ENCODE measurements around the gene DCBLD2.

Gene DCBLD2

DNA sequence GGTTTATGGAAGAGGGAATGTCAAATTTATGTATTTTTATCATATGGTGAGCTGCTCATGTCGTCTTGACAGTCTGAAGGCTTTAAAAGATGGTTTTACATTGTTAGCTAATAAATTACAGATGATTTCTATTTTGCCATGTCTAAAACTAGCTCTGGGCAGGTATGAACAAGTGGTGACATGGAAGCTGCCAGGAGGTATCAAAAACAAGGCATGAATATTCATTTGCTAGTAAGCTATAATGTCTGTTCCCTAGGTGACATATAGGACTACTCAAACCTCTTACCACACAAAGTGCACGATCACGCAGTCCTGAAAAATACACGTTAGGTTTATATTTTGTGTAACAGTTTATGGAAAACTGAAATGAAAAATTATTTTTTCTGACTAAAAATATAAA is 103.6 kb downstream of the DCBLD2 start:
- no peak for DNase-seq (ENCODE audit: low read depth in 2 of 3, low spot score in 1 of 3)

DNA sequence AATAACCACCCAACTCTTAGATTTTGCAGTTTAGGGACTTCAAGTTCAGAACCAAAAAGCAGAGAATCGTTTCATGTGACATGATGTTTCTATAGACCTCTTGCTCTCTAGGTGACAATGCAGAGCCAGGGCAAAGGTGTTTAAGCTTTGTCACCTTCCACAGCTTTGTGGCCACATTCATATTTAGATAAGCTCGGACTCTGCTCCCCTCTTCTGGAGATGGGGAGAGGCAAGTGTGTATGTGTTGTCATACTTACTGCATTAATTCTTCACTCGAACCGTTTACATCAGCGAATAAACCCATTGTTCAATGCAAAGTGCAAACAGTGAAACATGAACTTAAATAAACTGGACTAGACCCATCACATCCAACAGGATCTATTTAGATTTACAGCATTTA is 105.2 kb downstream of the DCBLD2 start:
- DNase-seq (ENCODE audit: low read depth in 2 of 3, low spot score in 1 of 3), result no peak

GRCh38 chr3:98793971-98794370 is 107.5 kb downstream of the DCBLD2 start:
- no peak for DNase-seq (ENCODE audit: low read depth in 2 of 3, low spot score in 1 of 3)

GRCh38 chr3:98791341-98792325 is 109.9 kb downstream of the DCBLD2 start:
- DNase-seq (ENCODE audit: low read depth in 2 of 3, low spot score in 1 of 3), result no peak

DNA sequence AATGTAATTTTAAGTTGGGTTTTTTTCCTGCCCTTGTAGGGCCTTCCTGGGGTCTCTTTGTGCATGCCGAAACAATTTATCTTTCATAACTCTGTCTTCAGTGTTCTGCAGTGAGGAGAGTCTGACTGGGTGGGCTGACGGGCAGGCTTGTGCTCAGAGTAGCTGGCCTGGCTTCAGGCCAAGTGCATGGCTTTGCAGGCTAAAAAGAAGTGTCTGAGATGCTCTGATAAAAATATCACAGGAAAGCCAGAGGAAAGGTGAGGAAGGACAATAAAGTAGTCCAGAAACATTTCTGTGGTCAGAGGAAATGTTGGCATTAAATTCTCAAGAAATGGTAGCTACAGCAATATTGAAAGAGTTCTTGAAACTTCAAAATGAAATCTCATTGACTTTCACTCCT is 112.8 kb downstream of the DCBLD2 start:
- DNase-seq (ENCODE audit: low read depth in 2 of 3, low spot score in 1 of 3), result no peak

DNA sequence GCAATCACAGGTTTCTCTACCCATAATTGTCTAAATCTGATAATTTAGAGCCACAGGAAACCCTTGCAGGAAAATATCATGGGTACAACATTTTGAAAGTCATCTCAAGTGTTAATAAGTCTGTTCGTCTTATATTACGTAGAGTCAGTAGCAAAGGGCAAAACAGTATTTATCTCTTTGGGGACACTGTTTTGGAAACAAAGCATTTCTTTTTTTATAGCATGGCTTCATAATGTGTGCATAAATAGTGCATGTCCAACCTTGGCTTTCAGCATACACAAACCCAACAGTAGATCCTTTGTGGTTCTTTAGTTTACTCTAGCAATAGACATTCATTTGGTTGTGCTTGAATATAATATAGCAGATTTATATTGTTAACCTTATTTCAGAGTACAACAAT is 114.3 kb downstream of the DCBLD2 start:
- DNase-seq (ENCODE audit: low read depth in 2 of 3, low spot score in 1 of 3), result no peak

- no peak for DNase-seq (ENCODE audit: low read depth in 2 of 3, low spot score in 1 of 3)
Measured at GRCh38 chr3:98786364-98787006, 115.0 kb downstream of the DCBLD2 start.

DNA sequence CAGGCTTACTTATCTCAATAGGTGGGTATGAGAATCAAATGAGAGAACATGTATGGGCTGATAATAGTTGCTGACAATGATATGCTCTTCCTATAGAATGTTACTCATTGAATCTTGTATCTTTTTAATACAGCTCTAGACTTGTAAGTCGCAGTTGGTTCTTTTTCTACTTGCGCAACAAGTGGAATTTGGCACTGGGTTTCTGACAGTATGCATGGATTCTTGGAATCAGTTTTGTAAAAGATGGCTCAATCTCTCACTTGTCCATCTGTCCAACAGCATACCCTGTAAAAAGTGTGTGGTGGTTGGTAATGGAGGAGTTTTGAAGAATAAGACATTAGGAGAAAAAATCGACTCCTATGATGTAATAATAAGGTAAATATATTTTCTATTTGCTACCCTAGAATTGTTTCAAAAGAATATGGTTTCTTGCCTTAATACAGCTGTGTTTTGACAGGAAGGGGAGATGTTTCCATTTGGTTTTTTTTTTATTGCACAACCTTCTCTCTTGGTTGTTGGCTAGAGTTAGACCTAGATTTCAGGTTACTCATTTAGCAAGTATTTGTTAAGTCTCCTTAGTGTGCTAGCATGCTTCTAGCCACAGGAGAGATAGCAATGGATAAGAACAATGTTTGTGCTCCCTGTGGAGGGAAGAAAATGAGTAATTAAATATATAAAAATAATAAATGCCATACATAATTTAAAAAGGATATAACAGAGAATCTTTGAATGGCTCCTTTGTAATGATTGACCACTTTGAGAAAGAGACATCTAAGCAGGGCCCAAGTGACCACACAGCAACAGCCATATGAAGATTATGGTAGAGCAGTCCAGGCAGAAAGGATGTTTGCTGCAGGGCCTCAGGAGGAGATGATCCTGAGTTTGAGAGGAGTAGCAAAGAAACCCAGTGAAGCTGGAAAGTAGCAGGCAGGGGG is 116.6 kb downstream of the DCBLD2 start:
- DNase-seq (ENCODE audit: low read depth in 2 of 3, low spot score in 1 of 3), result no peak

GRCh38 chr3:98784042-98784441 is 117.5 kb downstream of the DCBLD2 start:
- no peak for DNase-seq (ENCODE audit: low read depth in 2 of 3, low spot score in 1 of 3)

- no peak for DNase-seq (ENCODE audit: low read depth in 2 of 3, low spot score in 1 of 3)
Measured at GRCh38 chr3:98782824-98783500, 118.5 kb downstream of the DCBLD2 start.

- DNase-seq (ENCODE audit: low read depth in 2 of 3, low spot score in 1 of 3), result no peak
Measured at GRCh38 chr3:98780343-98780742, 121.2 kb downstream of the DCBLD2 start.

- no peak for DNase-seq (ENCODE audit: low read depth in 2 of 3, low spot score in 1 of 3)
Measured at GRCh38 chr3:98779541-98780335, 121.8 kb downstream of the DCBLD2 start.

DNA sequence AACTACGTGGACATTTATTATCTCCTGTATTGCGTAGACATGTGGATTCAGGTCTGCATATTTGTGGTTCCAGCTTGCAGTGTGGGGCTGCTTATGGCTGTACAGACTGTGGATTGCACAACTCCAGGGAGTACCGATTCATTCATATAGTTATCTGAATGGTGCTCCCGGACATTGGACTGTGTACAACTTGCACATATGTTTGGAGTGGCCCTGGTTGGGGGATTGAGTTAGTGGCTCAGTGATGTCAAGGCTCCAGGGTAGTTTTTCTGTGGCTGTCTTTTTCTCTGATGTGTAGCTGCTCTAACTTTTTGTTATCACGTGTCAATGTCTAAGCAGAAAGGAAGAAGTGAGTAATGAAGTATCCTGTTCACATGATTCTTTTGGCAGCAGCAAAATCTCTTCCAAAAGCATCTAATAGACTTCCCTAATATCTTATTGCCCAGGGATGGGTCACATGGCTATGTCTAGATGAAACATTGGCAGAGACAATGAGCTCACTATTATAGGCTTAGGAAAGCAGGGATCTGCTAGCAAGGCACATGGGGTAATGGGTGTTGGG is 122.6 kb downstream of the DCBLD2 start:
- DNase-seq (ENCODE audit: low read depth in 2 of 3, low spot score in 1 of 3), result no peak

- no peak for DNase-seq (ENCODE audit: low read depth in 2 of 3, low spot score in 1 of 3)
Measured at GRCh38 chr3:98778383-98778782, 123.1 kb downstream of the DCBLD2 start.

DNA sequence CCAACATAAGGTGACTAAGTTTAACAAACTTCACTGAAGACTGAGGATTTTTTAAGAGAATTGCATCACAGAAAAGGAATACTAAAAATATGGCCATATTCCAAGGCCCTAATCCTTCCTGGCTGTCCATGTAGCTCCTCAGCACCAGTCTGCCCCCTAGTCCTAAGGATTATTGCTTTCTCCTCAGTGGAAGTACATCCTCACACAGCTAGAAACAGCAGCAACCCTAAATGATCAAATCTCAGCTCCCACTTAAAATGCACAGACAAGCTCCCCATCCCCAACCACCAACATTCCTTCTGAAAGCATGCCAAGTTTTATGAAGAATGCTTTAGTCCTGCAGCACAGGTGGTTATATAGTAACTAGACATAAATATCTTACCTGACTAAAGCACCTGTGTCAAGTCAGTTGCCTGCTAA is 123.7 kb downstream of the DCBLD2 start:
- no peak for DNase-seq (ENCODE audit: low read depth in 2 of 3, low spot score in 1 of 3)

DNA sequence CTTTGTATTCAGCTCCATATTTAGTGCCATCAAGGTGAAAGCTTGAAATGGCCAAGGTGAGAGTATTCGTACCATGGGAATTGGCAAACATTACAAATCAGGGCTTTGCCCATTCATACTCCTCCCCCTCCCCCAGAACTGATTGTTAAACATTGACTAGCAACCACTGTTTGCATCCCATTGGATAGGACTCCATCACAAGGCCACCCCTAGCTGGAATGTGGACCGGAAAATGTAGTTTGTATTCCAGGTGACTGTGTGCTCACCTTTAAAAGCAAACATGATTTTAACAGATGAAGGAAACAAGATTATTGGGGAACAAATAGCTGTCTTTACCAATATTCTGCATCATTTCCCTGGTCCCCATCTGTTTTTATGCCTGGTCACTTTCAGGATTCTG is 124.2 kb downstream of the DCBLD2 start:
- no peak for DNase-seq (ENCODE audit: low read depth in 2 of 3, low spot score in 1 of 3)

DNA sequence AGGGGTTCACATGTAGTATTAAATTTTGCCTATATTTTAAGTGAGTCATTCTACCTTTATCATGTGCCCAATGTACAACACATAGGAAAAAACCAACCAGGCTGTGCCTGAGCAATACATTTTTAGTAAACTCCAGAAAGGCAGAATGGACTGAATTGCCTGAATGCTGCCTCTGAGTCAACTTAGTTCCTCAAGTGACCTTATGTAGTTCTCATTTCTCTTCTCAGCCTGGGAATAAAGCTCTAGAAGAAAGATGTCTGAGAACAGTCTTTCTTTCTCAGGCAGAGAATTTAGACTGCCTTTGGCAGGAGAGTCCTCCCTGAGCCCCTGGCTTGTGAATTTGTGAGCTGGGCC is 125.4 kb downstream of the DCBLD2 start:
- DNase-seq (ENCODE audit: low read depth in 2 of 3, low spot score in 1 of 3), result no peak

DNA sequence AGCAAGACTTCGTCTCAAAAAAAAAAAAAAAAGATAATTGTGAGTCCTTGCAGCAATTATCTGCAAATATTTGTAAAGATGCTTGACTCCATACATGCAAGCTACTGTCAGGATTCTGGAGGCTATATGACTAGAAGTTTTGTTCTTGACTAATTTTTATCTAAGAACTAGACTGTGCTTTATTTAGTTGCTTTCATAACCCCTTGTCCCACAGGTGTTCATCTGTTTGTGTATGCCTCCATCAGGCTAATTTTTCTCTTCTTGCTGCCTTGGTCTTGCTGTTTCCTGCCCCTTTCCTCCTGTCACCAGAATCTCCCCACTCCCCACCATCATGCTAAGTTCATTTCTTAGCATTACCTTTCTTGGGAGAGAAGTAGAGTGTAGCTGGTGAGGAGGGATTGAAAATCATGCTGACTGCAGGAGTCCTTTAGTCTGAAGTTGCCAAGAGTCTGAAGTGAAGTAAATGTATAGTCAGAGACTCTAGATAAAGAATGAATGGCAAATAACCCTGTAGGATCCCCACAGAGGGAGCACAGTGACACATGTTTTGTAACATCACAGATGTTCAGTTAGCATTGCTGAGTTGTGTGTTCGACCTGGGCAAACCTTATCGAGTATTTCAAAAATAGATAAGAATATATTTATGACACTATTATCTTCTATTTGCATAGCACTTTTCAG is 125.9 kb downstream of the DCBLD2 start:
- no peak for DNase-seq (ENCODE audit: low read depth in 2 of 3, low spot score in 1 of 3)

DNA sequence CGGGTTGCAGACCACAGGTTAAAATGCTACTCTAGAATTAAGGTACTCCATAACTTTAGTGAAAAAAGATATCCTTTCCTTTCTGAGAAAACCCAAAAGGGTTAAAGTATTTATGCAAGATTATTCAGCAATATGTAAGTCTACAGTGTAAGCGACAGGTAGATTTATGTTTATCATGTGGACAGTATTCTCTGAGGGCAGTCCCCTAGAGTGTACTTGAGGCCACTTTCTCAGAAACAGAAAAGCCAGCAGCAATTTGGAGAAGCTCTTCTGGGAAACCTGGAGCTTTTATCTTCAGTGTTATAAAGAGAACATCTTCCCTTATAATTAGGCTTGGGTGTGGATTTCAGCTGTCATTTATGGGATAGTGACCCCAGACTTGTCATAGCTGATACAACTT is 129.5 kb downstream of the DCBLD2 start:
- DNase-seq (ENCODE audit: low read depth in 2 of 3, low spot score in 1 of 3), result no peak
